HG03571 (cell line): ENCODE results near the gene NEK4.

Experiments
- ATAC-seq: cut with Tn5 transposase; IDR thresholded peaks from one replicate; pipeline ENCODE4 v1.9.1; 2021; ENCODE audit not compliant: unreplicated experiment

The NEK4 gene

GRCh38 chr3:52770496-52771333 lies at the start of gene NEK4:
NEK4 (minus strand) TSS chr3:52770940; CDS start chr3:52770746, 194 bp downstream.
- ATAC-seq, result peak; percentile 97

GRCh38 chr3:52819936-52820335 lies 49.2 kb upstream of the NEK4 start:
- no peak for ATAC-seq

- ATAC-seq, result no peak
Measured at GRCh38 chr3:52817860-52818259, 47.1 kb upstream of the NEK4 start.

GRCh38 chr3:52817221-52817620 lies 46.5 kb upstream of the NEK4 start:
- ATAC-seq, result no peak

GRCh38 chr3:52816654-52817053 lies 45.9 kb upstream of the NEK4 start:
- ATAC-seq, result no peak

GRCh38 chr3:52816199-52816598 lies 45.5 kb upstream of the NEK4 start:
- no peak for ATAC-seq

- no peak for ATAC-seq
Measured at GRCh38 chr3:52813810-52814209, 43.1 kb upstream of the NEK4 start.

GRCh38 chr3:52811452-52812011 lies 40.8 kb upstream of the NEK4 start:
- no peak for ATAC-seq

GRCh38 chr3:52810923-52811322 lies 40.2 kb upstream of the NEK4 start:
- ATAC-seq, result no peak

GRCh38 chr3:52809662-52810377 lies 39.1 kb upstream of the NEK4 start:
- no peak for ATAC-seq

- no peak for ATAC-seq
Measured at GRCh38 chr3:52809149-52809548, 38.4 kb upstream of the NEK4 start.

GRCh38 chr3:52805270-52806039 lies 34.7 kb upstream of the NEK4 start:
- no peak for ATAC-seq

- ATAC-seq, result no peak
Measured at GRCh38 chr3:52801839-52802238, 31.1 kb upstream of the NEK4 start.

GRCh38 chr3:52800079-52800478 lies 29.3 kb upstream of the NEK4 start:
- no peak for ATAC-seq

GRCh38 chr3:52798978-52799476 lies 28.3 kb upstream of the NEK4 start:
- ATAC-seq, result no peak

- ATAC-seq, result no peak
Measured at GRCh38 chr3:52798376-52798977, 27.7 kb upstream of the NEK4 start.

- no peak for ATAC-seq
Measured at GRCh38 chr3:52796411-52796810, 25.7 kb upstream of the NEK4 start.

GRCh38 chr3:52795298-52795900 lies 24.7 kb upstream of the NEK4 start:
- ATAC-seq, result no peak

GRCh38 chr3:52794612-52795099 lies 23.9 kb upstream of the NEK4 start, which contains the start of gene ITIH3:
ITIH3 (plus strand) TSS chr3:52794796; CDS start chr3:52794804, 8 bp downstream.
- no peak for ATAC-seq
